ENCODE measurements around the gene SEPTIN8.

GRCh38 chr5:132800545-132800944 is 23.5 kb upstream of the SEPTIN8 start:
- TF ChIP-seq SP1 (IDR thresholded peaks at IDR 0.05): no peak
- TF ChIP-seq SP1 (CRISPR knock-in tag; IDR thresholded peaks at IDR 0.05): no peak
- TF ChIP-seq, protein P1, sequence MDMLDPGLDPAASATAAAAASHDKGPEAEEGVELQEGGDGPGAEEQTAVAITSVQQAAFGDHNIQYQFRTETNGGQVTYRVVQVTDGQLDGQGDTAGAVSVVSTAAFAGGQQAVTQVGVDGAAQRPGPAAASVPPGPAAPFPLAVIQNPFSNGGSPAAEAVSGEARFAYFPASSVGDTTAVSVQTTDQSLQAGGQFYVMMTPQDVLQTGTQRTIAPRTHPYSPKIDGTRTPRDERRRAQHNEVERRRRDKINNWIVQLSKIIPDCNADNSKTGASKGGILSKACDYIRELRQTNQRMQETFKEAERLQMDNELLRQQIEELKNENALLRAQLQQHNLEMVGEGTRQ (IDR thresholded peaks at IDR 0.05; ENCODE audit: low read depth, low read length): no peak
- TF ChIP-seq, protein P1 (CRISPR knock-in tag; IDR thresholded peaks at IDR 0.05; ENCODE audit: borderline replicate concordance): no peak

All from HepG2 (cell line).